Astrocyte of the spinal cord (primary cell): ENCODE results near the gene EEF2KMT.
"Not testable (repeated sequence)": the region's sequence is repeated elsewhere in the genome, so short reads cannot be mapped to it uniquely, and the experiment has no call there.

ENCODE experiments used
- DNase-seq: peaks from one replicate; pipeline ENCODE4 v3.0.0; 2011; ENCODE audit warnings: low read depth, low spot score
- H3K4me3 ChIP-seq: 2 replicates; pipeline ENCODE4 v1.5.1; 2011; ENCODE audit warnings: low read depth, mild to moderate bottlenecking, low read length, moderate library complexity
- in situ Hi-C: cut with HindIII; loops from 2 replicates; pipeline ENCODE4 v1.10.0; 2017; ENCODE audit warnings: low sequenced_read_pairs
- TF ChIP-seq, protein P1 (sequence below): IDR thresholded peaks from 2 replicates; pipeline ENCODE4 v1.5.1; 2012; ENCODE audit warnings: low read depth, mild to moderate bottlenecking, low read length, inconsistent platforms

EEF2KMT gene

GRCh38 chr16:5046914-5047313, 50.7 kb downstream of the EEF2KMT start:
- TF ChIP-seq, protein P1, sequence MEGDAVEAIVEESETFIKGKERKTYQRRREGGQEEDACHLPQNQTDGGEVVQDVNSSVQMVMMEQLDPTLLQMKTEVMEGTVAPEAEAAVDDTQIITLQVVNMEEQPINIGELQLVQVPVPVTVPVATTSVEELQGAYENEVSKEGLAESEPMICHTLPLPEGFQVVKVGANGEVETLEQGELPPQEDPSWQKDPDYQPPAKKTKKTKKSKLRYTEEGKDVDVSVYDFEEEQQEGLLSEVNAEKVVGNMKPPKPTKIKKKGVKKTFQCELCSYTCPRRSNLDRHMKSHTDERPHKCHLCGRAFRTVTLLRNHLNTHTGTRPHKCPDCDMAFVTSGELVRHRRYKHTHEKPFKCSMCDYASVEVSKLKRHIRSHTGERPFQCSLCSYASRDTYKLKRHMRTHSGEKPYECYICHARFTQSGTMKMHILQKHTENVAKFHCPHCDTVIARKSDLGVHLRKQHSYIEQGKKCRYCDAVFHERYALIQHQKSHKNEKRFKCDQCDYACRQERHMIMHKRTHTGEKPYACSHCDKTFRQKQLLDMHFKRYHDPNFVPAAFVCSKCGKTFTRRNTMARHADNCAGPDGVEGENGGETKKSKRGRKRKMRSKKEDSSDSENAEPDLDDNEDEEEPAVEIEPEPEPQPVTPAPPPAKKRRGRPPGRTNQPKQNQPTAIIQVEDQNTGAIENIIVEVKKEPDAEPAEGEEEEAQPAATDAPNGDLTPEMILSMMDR = no peak
- in situ Hi-C loops = no loop called here
- DNase-seq = no peak
- H3K4me3 ChIP-seq = no peak overlapping the region

- H3K4me3 ChIP-seq = no peak overlapping the region
- TF ChIP-seq, protein P1 = no peak
- no peak for DNase-seq
- in situ Hi-C loops = no loop called here
Measured at GRCh38 chr16:5045499-5046115, 52.0 kb downstream of the EEF2KMT start.

DNA sequence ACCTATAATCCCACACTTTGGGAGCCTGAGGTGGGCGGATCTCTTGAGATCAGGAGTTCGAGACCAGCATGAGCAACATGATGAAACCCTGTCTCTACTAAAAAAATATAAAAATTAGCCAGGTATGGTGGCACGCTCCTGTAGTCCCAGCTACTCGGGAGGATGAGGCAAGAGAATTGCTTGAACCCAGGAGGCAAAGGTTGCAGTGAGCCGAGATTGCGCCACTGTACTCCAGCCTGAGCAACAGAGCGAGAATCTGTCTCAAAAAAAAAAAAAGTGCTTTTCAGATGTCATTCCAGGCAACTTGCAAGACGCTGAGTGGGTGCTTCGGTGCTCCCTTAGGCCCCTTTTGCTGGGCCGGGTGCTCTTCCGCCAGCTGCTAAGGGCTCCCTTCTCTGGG, 53.0 kb downstream of the EEF2KMT start:
- H3K4me3 ChIP-seq, in situ Hi-C loops, DNase-seq: not testable (repeated sequence)

- TF ChIP-seq, protein P1 = no peak
- DNase-seq = no peak
- in situ Hi-C loops = no loop called here
- H3K4me3 ChIP-seq = no peak overlapping the region
Measured at GRCh38 chr16:5044011-5044540, 53.5 kb downstream of the EEF2KMT start.

GRCh38 chr16:5042574-5043171, 54.9 kb downstream of the EEF2KMT start:
- peak; percentile 8 for DNase-seq
- TF ChIP-seq, protein P1 = peak; percentile 5
- in situ Hi-C loops = no loop called here
- no peak overlapping the region for H3K4me3 ChIP-seq

GRCh38 chr16:5041600-5042133, 55.9 kb downstream of the EEF2KMT start:
- in situ Hi-C loops = no loop called here
- TF ChIP-seq, protein P1 = no peak
- peak; percentile 64 for DNase-seq
- no peak overlapping the region for H3K4me3 ChIP-seq

DNA sequence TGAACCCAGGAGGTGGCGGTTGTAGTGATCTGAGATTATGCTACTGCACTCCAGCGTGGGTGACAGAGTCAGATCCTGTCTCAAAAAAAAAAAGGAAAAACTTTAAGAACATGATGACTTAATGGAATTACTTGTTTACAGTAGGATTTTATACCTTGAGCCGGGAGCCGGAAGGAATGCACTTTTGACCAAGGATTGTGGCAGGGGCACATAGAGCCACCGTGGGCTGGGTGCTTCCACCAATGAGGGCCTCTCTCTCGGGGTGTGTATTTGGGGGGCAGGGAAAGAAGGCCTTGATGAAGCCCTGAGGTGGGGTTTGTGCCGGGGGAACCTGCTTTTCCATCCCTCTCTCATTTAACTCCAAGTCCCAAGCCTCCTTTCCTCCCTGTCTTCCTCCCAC, 57.1 kb downstream of the EEF2KMT start:
- in situ Hi-C loops = no loop called here

More for the DNA sequence above, 57.1 kb downstream of the EEF2KMT start:
- no peak overlapping the region for H3K4me3 ChIP-seq
- TF ChIP-seq, protein P1 = no peak
- DNase-seq = no peak
